Cardiac fibroblast (primary cell): ENCODE measurements around the gene GCLC.

Experiments used
- DNase-seq, 2 donors: peaks; one replicate each; pipeline versions ENCODE4 v3.0.0 to v3.0.0-alpha.2; 2010; ENCODE audit warnings: low read depth in 2 of 2
- H3K4me3 ChIP-seq, 2 donors: replicated peaks in 1 of 2; 1 replicate in 1 of 2; 2 replicates in 1 of 2; pipeline ENCODE4 v1.5.1; 2011; ENCODE audit warnings: low read depth in 2 of 2, low read length in 2 of 2, mild to moderate bottlenecking in 2 of 2, moderate library complexity in 1 of 2
- CTCF ChIP-seq: IDR thresholded peaks from one replicate; pipeline ENCODE4 v1.5.1; 2011; ENCODE audit warnings: low read depth, mild to moderate bottlenecking, low read length, inconsistent platforms

The GCLC gene

GRCh38 chr6:53497905-53498304, 47.0 kb downstream of the GCLC start:
- TF ChIP-seq CTCF: no peak
- DNase-seq: no peak
- H3K4me3 ChIP-seq: no peak overlapping the region

- DNase-seq: peak; percentile 76 to 89
- TF ChIP-seq CTCF: no peak
- no peak overlapping the region for H3K4me3 ChIP-seq
Measured at GRCh38 chr6:53496797-53497375, 48.0 kb downstream of the GCLC start.

- no peak overlapping the region for H3K4me3 ChIP-seq
- no peak for TF ChIP-seq CTCF
- DNase-seq: no peak
Measured at GRCh38 chr6:53495506-53496499, 49.1 kb downstream of the GCLC start.

- no peak overlapping the region for H3K4me3 ChIP-seq
- DNase-seq: peak in 1 of 2 donors; percentile 20
- no peak for TF ChIP-seq CTCF
Measured at GRCh38 chr6:53494076-53494475, 50.8 kb downstream of the GCLC start.

- peak overlapping the region in 1 of 2 donors; percentile 12 for H3K4me3 ChIP-seq
- no peak for DNase-seq
- no peak for TF ChIP-seq CTCF
Measured at GRCh38 chr6:53493635-53494025, 51.3 kb downstream of the GCLC start.

- TF ChIP-seq CTCF: peak; percentile 65
- H3K4me3 ChIP-seq: peak overlapping the region; percentile 6 to 12
- DNase-seq: peak; percentile 71 to 79
Measured at GRCh38 chr6:53492860-53493634, 51.9 kb downstream of the GCLC start.
